Frontal cortex (tissue), 4 donors: Measurements from ENCODE around the gene NF2. TPM values are rescaled to one million over a fixed set of nuclear protein-coding genes. Genes with fewer than 3 reads are reported as not detected.
A peak's percentile ranks its signal among the peaks of the same experiment; 100 is the strongest.
"Not testable (repeated sequence)": the region's sequence is repeated elsewhere in the genome, so short reads cannot be mapped to it uniquely, and the experiment has no call there.

Experiments used
- DNase-seq, 2 donors: peaks; one replicate each; pipeline ENCODE4 v3.0.0; 2012; ENCODE audit warnings: low spot score in 2 of 2
- FAIRE-seq: peaks from 2 replicates; lab custom pipeline; 2012; peaks lifted over from hg19 to GRCh38; lab: Jason Lieb, UNC
- total RNA-seq: library from RNA; depleted of rRNA; stranded (reverse); fragments of >200 nt; gene quantifications from one replicate; pipeline ENCODE4 v1.2.3, GENCODE V29; 2014
- donor health status: control.
- donor health status: control.
- donor health status: control.

NF2 gene
- total RNA-seq, 1 donor from 2014 or later = 41.2 TPM

DNA sequence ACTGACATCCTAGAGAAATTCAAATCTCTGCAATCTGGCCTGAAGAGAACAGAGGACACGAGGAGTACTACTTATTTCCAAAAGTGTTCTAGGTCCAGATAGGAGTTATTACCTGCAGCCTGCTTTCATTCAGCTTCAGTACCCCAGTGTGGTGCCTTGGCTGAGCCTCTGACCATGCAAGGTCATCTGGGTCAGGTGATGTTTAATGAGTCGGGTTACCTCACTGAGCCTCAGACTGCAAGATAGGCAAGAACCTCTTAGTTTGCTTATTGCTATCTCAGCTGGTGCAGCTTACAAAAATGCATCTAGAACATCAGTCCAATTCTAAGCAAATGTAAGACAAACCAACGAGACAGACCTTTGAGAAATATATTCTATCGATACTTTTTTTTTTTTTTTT is 9.5 kb upstream of the NF2 start:
- no peak for FAIRE-seq

DNA sequence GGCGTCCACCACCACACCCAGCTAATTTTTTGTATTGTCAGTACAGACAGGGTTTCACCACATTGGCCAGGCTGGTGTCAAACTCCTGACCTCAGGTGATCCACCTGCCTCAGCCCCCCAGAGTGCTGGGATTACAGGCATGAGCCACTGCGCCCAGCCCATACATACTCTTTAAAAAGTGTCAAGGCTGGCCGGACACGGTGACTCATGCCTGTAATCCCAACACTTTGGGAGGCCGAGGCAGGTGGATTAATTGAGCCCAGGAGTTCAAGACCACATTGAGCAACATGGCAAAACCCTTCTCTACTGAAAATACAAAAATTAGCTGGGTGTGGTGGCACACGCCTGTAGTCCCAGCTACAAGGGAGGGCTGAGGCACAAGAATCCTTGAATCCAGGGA is 9.0 kb upstream of the NF2 start:
- not testable (repeated sequence) for FAIRE-seq, DNase-seq

More for the DNA sequence above, 9.5 kb upstream of the NF2 start:
- no peak for DNase-seq

GRCh38 chr22:29596408-29596807 is 7.0 kb upstream of the NF2 start:
- FAIRE-seq (no peak), DNase-seq (no peak)

- not testable (repeated sequence) for DNase-seq, FAIRE-seq
Measured at GRCh38 chr22:29597871-29598683, 5.4 kb upstream of the NF2 start.

- FAIRE-seq (no peak), DNase-seq (no peak)
Measured at GRCh38 chr22:29598684-29599020, 4.8 kb upstream of the NF2 start.

GRCh38 chr22:29604076-29604360 is 585 bp downstream of the NF2 start:
- DNase-seq (peak in 1 of 2 donors; percentile 30), FAIRE-seq (no peak)

DNA sequence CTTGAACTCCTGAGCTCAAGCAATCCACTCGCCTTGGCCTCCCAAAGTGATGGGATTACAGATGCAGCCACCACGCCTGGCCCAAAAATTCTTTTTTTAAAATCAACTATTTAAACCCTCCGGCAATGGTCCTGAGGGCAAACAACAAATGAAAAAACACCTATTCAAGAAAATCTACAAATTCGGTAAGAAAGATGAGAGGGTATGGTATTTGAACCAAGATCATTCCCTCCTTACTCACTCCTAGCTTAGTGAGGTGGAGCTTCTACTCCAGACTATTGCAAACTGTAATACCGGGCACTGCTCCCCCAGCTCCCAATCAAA is 2.1 kb downstream of the NF2 start:
- no peak for DNase-seq
- FAIRE-seq = no peak

- FAIRE-seq (no peak), DNase-seq (no peak)
Measured at GRCh38 chr22:29606320-29606719, 2.9 kb downstream of the NF2 start.

DNA sequence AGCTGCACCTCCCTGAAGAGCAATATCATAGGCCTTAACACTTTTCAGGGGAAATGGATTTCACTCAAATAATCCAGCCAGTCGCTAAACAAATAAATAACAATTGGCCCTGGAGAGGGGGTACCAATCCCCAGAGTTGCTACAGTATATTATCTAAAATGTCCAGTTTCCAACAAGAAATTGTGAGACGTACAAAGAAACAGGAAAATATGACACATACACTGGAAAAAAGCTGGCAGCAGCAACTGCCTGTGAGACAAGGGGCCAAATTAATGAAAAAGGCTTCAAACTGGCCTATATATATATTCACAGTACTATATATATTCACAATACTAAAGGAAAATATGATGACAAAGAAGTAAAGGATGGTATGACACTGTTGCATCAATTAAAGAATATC is 4.0 kb downstream of the NF2 start:
- no peak for DNase-seq
- FAIRE-seq = no peak

GRCh38 chr22:29609139-29609538 is 5.7 kb downstream of the NF2 start:
- FAIRE-seq (no peak), DNase-seq (no peak)

GRCh38 chr22:29610780-29611179 is 7.3 kb downstream of the NF2 start:
- FAIRE-seq = no peak
- no peak for DNase-seq

- DNase-seq (no peak), FAIRE-seq (no peak)
Measured at GRCh38 chr22:29615705-29616327, 12.4 kb downstream of the NF2 start.

DNA sequence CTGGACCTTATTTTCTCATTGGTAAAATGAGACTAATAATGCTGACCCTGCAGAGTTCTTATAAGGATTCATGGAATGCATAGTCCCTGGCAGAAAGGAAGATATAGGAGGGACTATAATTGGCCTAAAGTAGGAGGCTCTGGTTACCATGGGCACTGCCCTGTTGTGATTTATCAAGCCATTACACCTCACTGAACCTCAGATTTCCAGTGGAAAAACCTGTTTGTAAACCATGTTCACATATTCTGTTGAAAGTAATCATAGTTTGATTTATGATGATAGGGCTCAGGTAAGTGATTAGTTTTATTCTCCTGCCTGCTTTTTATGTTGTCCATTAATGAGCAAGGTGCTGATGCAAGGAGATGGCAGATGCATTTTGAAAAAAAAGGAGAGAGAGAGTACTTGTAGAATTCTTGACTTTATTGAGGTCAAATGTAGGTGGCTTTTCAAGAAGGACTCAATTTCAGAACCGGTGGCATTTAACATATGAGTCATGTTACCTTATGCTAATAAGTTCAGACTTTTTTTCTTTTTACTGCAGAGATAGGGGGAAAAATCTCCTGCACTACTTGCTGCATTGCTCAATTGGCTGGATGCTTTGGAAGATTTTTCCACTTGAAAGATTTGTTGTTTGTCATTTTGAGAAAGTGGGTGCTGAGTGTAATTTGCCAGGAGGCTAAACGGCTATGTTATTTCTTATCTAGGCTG is 14.6 kb downstream of the NF2 start:
- no peak for DNase-seq
- no peak for FAIRE-seq

DNA sequence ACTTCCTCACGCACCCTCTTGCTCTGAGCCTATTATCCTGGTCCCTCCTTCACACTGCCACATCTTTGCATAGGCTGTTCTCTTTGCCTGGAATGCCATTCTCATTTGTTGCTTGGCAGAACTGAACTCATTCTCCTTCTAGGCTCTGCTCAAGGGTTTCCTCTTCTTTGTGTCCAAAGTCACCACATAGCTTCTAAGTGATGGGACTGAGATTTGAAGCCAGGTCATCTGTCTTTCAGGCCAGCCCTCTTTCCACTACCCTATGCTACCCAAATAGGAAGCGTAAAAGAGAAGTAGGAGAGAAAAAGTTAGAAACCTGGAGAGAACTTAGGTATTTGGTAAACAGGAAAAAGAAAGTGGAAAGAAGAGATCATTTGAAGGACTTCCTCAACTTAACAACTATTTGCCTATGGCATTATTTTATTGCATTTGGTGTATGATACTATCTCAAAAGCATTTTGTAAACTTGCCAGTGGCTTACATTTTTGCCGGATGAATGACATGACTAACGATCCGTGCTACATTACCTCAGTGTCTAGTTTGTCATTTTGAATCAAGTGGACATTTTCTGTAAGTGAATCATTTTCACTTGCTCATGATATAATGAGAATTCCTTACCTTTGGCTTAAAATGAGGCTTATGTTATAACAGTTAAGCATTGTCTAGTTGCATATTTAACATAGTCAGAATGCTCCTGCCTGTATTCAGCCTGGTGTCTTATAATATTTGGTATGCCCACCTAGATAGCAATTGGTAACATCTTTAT is 18.5 kb downstream of the NF2 start:
- FAIRE-seq (no peak), DNase-seq (no peak)

GRCh38 chr22:29623059-29623458 is 19.6 kb downstream of the NF2 start:
- DNase-seq = no peak
- FAIRE-seq = no peak

- no peak for DNase-seq
Measured at GRCh38 chr22:29623553-29624169, 20.2 kb downstream of the NF2 start.

DNA sequence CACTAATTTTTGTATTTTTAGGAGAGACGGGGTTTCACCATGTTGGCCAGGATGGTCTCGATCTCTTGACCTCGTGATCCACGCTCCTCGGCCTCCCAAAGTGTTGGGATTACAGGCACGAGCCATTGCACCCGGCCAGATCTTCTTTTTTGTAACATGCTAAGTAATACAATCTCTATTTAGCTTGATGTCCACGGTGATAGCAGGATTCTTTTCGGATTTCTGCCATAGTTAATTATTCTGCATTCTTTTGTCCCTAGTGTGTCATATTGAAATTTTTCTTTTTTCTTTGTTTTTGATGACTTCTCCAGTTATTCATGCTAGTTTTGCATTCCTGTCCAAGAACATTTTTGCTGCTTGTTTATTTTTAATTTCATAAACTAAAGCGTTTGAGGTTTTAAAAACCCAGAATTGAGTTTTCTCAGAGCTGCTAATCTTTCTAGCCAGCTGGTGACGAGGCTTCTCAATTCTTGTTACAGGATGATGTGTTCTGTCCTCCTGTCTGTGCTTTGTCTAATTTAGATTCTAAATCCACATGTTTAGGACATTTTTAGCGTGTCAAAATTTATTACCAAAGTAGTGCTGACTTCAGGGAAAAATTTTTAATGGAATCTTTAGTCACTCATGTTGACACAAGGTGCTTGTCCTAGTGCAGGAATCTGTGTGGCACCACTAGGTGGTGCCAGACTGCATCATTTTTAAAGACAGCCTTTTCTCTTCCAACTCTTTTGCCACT is 21.8 kb downstream of the NF2 start:
- DNase-seq (peak in 1 of 2 donors; percentile 44), FAIRE-seq (no peak)

More at GRCh38 chr22:29623553-29624169, 20.2 kb downstream of the NF2 start:
- no peak for FAIRE-seq

DNA sequence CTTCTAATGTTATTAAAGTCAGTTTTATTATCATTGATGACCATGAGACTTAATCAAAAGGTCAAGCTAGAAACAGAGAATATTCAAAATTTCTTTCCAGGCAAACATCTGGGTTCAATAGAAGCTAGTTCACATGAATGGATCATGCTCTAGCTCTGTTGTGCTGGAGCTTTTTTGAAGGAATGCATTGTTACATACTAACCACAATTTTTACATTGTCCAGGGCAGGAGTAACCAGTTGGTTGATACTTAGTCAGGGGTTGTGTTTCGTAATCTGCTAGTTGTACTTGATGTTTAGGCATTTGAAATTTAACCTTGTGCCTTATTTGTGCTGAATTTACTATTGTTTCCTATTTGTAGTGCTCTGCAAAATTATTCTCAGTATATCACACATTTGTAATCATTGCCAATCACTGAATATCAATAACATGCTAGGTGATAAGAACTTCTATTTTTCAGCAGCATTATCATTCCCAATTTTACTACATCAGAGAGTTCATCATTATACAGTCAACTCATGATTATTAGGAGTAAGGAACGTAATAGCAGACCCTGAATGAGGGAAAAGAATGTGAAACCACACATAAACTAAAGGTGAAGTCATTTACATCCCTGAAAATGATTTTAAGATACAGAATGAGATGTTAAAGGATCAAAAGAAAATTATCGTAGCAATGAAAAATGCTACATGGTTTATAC is 23.2 kb downstream of the NF2 start:
- DNase-seq (no peak), FAIRE-seq (no peak)

DNA sequence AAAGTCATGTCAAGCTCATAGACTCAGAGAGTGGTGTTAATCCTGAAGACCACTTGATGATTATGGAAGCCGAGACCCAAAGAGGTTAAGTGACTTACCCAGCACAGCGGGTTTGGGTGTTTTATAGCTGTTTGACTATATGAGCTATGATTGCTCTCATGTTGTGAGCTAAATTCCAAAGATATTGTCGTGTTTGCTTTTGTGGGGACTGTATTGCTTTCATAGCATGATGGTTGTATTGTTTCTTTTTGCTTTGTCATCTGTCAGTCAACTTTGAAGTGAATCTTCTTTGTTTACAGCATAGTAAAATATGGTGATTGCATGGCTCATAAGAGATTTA is 23.7 kb downstream of the NF2 start:
- no peak for FAIRE-seq

More for the DNA sequence above, 23.7 kb downstream of the NF2 start:
- DNase-seq = no peak
